Astrocyte of the cerebellum (primary cell): ENCODE data around the gene HSPB7.

Experiments used
- DNase-seq: peaks from one replicate; pipeline ENCODE4 v3.0.0-alpha.2; 2011; ENCODE audit warnings: low read depth
- H3K4me3 ChIP-seq: 2 replicates; pipeline ENCODE4 v1.5.1; 2011; ENCODE audit warnings: mild to moderate bottlenecking, low read depth, low read length, moderate library complexity
- in situ Hi-C: cut with HindIII; loops from 2 replicates; pipeline ENCODE4 v1.10.0; 2017; ENCODE audit warnings: low sequenced_read_pairs
- TF ChIP-seq, protein P1 (sequence below): IDR thresholded peaks from 2 replicates; pipeline ENCODE4 v1.5.1; 2012; ENCODE audit warnings: low read length, low read depth, moderate library complexity, mild to moderate bottlenecking; ENCODE audit errors: missing control alignments

The HSPB7 gene

DNA sequence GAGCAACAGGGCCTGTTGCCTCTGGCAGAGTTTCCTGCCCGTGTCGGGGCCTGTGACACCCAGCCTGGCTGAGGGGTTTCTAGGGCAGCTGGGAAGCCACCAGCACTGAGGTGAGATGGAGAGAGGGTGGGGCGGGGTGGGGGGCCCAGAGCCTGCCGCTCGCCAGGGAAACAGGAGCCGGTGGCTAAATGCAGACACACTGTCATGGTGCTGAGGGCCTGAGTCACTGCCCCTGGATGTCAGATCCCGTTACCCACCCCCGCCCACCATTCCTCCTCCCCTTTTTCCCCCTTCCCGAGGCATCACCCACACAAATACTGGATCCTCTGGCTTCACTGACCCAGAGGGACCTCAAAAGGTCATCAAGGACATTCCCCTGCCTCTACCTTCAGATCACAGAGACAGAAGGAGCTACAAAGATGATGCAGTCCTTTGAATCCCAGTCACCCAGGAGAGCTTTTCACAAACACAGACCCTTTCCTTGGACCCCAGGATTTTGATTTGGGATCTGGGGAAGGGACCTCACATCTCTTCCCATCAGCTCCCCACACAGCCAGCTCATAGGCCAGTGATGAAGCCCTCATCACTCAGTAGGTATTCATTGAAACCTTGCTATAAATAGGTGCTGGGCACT lies 1.9 kb upstream of the HSPB7 start:
- in situ Hi-C loops: no loop called here
- H3K4me3 ChIP-seq: no peak overlapping the region
- TF ChIP-seq, protein P1, sequence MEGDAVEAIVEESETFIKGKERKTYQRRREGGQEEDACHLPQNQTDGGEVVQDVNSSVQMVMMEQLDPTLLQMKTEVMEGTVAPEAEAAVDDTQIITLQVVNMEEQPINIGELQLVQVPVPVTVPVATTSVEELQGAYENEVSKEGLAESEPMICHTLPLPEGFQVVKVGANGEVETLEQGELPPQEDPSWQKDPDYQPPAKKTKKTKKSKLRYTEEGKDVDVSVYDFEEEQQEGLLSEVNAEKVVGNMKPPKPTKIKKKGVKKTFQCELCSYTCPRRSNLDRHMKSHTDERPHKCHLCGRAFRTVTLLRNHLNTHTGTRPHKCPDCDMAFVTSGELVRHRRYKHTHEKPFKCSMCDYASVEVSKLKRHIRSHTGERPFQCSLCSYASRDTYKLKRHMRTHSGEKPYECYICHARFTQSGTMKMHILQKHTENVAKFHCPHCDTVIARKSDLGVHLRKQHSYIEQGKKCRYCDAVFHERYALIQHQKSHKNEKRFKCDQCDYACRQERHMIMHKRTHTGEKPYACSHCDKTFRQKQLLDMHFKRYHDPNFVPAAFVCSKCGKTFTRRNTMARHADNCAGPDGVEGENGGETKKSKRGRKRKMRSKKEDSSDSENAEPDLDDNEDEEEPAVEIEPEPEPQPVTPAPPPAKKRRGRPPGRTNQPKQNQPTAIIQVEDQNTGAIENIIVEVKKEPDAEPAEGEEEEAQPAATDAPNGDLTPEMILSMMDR: no peak
- no peak for DNase-seq

DNA sequence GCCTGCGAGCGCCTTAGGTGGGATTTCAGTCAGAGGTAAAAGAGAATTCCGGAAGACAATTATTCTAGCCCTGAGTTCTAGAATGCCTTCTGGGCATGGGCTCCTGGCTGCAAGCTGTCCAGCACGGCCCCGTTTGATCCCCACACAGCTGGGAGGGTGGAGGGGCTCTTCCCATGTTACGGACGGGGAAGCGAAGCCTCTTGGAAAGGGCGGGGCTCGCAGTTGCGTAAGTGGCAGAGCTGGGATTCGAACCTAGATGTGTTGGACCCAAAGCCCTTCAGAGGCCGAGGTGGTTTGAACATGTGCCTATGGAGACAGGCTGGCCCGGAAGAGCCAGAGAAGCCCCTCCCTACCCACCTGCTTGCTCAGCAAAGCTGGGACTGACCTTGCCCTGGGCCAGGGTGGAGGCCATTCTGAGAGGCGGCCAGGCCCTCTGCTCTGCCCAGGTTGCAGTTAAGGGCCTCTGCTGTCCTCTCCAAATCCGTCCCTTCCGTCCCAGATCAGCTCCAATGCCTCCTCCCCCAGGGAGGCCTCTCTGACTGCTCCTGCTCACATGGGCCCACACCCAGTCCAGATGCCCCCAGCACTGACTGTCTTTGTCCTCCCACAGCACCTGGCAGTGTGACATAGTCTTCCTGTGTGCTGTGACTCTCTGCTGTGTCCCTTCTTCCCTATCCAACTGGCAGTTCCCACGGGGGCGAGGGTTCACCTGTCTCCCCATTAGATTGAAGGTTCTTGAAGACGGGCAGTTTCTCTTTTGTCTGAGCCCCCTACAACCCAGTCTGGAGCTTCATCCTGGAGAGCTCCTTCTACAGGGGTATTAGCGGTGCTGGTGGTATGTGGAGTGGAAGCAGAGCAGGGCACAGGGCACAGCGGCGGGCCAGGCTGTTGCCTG lies 1.2 kb upstream of the HSPB7 start:
- DNase-seq: no peak
- in situ Hi-C loops: no loop called here
- TF ChIP-seq, protein P1: no peak
- H3K4me3 ChIP-seq: no peak overlapping the region

DNA sequence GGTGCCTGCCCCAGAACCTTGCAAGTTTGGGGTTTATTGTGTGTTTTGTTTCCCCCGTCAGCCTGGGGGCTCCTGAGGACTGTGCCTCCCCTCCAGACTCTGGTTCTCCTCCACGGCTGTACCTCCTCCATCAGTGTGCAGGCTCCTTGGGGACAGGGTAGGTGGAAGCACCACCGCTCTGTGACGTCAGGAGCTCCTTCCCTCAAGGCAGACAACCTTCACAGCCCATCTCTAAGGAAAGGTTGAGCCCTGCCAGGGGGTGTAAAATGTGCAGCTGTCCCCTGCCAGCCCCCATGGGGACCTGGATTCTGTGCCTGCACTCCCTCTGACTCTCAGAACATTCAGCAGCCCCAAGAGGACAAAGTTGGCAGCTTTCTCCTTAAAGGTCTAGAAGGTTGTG lies 465 bp upstream of the HSPB7 start:
- in situ Hi-C loops: no loop called here
- DNase-seq: no peak
- TF ChIP-seq, protein P1: no peak
- H3K4me3 ChIP-seq: no peak overlapping the region

DNA sequence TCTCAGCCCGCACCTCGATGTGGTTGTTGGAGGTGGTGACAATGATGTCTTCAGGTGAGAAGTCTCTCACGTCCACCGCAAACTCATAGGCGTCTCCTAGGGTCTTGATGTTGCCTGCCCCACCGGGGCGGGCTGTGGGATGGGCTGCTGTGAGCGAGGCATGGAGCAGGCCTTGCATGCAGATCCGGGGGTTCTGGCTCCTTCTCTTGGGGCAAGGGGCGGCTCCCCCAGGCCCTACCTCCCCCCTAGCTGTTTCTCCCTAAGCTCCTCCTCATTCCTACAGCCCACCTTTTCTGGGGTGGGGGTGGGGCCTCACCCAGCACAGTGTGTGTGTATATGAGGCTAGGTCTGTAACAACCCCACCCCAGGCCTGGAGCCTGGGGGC lies 775 bp downstream of the HSPB7 start:
- DNase-seq: no peak
- H3K4me3 ChIP-seq: no peak overlapping the region
- TF ChIP-seq, protein P1: no peak
- in situ Hi-C loops: no loop called here

DNA sequence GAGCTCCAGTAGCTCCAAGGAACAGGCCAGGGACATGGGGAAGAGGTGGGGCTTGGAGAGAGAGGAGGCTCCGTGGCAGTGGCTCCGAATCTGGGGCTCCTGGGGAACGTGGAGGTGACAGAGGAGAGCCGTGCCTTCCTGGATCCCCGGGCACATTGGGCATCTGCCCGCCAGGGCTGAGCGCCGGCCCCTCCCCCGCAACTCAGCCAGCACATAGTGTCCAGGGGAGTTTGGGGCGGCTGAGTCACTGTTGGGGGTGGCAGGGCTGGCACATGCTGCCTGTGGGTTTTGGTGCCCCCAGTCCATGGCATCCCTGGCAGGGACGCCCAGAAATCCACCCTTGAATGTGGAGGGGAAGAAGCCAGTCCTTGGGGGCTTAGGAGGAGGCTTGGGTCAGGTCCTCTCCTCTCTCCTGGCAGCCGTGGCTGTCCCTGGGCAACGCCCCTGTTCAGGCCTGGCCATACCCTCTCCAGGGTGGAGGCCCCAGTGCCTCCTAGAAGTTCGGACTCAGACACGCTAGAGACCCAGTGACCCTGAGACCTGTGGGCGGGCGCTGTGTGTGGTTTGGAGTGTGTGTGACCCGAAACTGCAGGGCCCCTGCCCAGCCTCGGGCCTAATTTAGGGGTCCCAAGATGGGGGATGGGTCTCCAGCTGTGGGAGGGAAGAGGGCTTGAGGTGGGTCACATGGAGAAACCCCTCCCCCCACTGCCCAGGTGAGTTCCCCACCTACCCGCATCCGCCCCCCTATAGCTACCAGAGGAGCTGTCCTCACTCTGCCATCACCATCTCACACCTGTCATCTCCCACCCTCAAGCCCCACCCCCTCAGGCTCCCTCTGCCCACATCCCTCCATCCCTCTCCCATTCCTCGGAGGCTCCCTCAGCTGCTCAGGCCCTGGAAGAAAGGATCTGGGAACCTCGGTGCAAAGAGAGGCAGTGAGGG lies 1.6 kb downstream of the HSPB7 start:
- TF ChIP-seq, protein P1: no peak
- DNase-seq: no peak
- H3K4me3 ChIP-seq: no peak overlapping the region
- in situ Hi-C loops: no loop called here

DNA sequence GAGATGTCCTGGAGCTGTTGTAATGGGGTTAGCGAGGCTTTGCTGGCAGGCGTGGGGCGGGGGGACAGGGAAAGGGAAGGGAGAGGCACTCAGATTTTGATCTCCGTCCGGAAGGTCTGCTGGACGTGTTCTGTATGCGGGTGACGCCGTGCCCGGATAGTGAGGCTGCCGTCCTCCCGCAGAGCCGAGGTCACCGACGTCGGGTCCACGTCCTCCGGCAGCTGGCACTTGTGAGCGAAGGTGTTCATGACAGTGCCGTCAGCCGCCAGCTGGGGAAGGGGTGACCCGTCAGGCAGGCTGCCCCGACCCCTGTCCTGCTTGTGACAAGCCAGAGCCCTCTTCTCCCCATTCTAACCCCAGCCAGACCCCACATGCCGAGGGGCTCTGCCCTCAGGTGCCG lies 2.4 kb downstream of the HSPB7 start:
- in situ Hi-C loops: no loop called here
- TF ChIP-seq, protein P1: no peak
- DNase-seq: no peak
- H3K4me3 ChIP-seq: no peak overlapping the region
